MCF 10A (cell line): ENCODE results near the gene ACTR1A. TPM values are rescaled to one million over a fixed set of nuclear protein-coding genes. Genes with fewer than 3 reads are reported as not detected.
A peak's percentile ranks its signal among the peaks of the same experiment; 100 is the strongest.

Experiments used
- BruUV-seq: library from RNA; stranded (reverse); fragments of 400-500 nt; replicated peaks from 2 replicates; lab custom pipeline; 2021; lab: Mats Ljungman, UMichigan
- CTCF ChIA-PET: fragments of 300-600 bp; sonication (Branson Sonifier 250); formaldehyde crosslinking; extraction: SDS; loops from one replicate; lab custom pipeline; 2021; ENCODE audit warnings: antibody characterized with exemption, inconsistent platforms; lab: Yijun Ruan, JAX
- POLR2A ChIA-PET: fragments of 300-600, 350-650 bp; sonication (Branson Sonifier 250); formaldehyde crosslinking; extraction: SDS; loops from one replicate; lab custom pipeline; 2020; ENCODE audit warnings: antibody characterized with exemption, inconsistent platforms; lab: Yijun Ruan, JAX
- DNase-seq: peaks from one replicate; pipeline ENCODE4 v3.0.0-alpha.2; 2018; ENCODE audit not compliant: unreplicated experiment
- H3K27ac Mint-ChIP-seq: one replicate; pipeline ENCODE4 v1.8.0; 2022; ENCODE audit warnings: mild to moderate bottlenecking, low read depth, mixed read lengths; ENCODE audit not compliant: unreplicated experiment
- H3K27me3 Mint-ChIP-seq: one replicate; pipeline ENCODE4 v1.8.0; 2022; ENCODE audit warnings: mixed read lengths; ENCODE audit not compliant: insufficient read depth, unreplicated experiment
- H3K36me3 Mint-ChIP-seq: one replicate; pipeline ENCODE4 v1.8.0; 2022; ENCODE audit warnings: mild to moderate bottlenecking, moderate library complexity, mixed read lengths; ENCODE audit not compliant: insufficient read depth, unreplicated experiment
- H3K4me1 Mint-ChIP-seq: one replicate; pipeline ENCODE4 v1.8.0; 2022; ENCODE audit warnings: mixed read lengths; ENCODE audit not compliant: insufficient read depth, unreplicated experiment
- H3K4me3 Mint-ChIP-seq: one replicate; pipeline ENCODE4 v1.8.0; 2022; ENCODE audit warnings: mild to moderate bottlenecking, moderate library complexity, mixed read lengths; ENCODE audit not compliant: unreplicated experiment
- H3K9me3 Mint-ChIP-seq: one replicate; pipeline ENCODE4 v1.8.0; 2022; ENCODE audit warnings: mixed read lengths; ENCODE audit not compliant: unreplicated experiment
- CTCF ChIP-seq: fragments of 200-600 bp; IDR thresholded peaks from one replicate; pipeline ENCODE4 v1.8.0; 2022; ENCODE audit warnings: antibody characterized with exemption, mild to moderate bottlenecking; ENCODE audit not compliant: unreplicated experiment
- intact Hi-C: fragments of 100-400 bp; cut with micrococcal nuclease; formaldehyde crosslinking; loops from 2 replicates; pipeline ENCODE4 v1.14.1; 2022
- total RNA-seq: library from RNA; stranded (reverse); gene quantifications from 2 replicates; pipeline ENCODE4 v1.2.3, GENCODE V29; 2022

ACTR1A gene
- total RNA-seq, 1 experiment from 2014 or later: 60.1 TPM

GRCh38 chr10:102450124-102450373 is 52.5 kb downstream of the ACTR1A start:
- Mint-ChIP-seq H3K36me3 (peaks cover 23% of the 10 kb centered on the region), H3K27me3 (no peaks in the 10 kb centered on the region), H3K27ac (peak overlapping the region; percentile 63), H3K9me3 (no peaks in the 10 kb centered on the region), H3K4me1 (peaks cover 7% of the 10 kb centered on the region), H3K4me3 (peak overlapping the region; percentile 89)
- TSS peak; percentile 53 for BruUV-seq
- no peak for DNase-seq
- intact Hi-C loops: no loop called here
- ChIA-PET POLR2A (interaction anchor here (0.7 to 6.3 kb wide), 21 partner anchors 9 to 404 kb away, joined by 3 to 85 read pairs (median 5); partner anchors contain the start of genes ACTR1A, ARMH3, BORCS7 and CUEDC2), CTCF (interaction anchor here (0.5 to 1.8 kb wide), 9 partner anchors 11 to 221 kb away, joined by 3 to 9 read pairs (median 4); no protein-coding TSS in a partner anchor)
- TF ChIP-seq CTCF: no peak

GRCh38 chr10:102449321-102450123 is 53.0 kb downstream of the ACTR1A start:
- ChIA-PET POLR2A (interaction anchor here (0.8 to 6.3 kb wide), 14 partner anchors 9 to 341 kb away, joined by 3 to 85 read pairs (median 7); partner anchors contain the start of genes ACTR1A, CUEDC2, FBXL15 and NFKB2), CTCF (interaction anchor here (0.5 to 1.6 kb wide), 8 partner anchors 16 to 259 kb away, joined by 3 to 7 read pairs (median 4); no protein-coding TSS in a partner anchor)
- intact Hi-C loops: no loop called here
- no peak for TF ChIP-seq CTCF
- Mint-ChIP-seq H3K27me3 (no peaks in the 10 kb centered on the region), H3K27ac (peak overlapping the region; percentile 63), H3K36me3 (peaks cover 23% of the 10 kb centered on the region), H3K4me3 (peak overlapping the region; percentile 89), H3K4me1 (peaks cover 7% of the 10 kb centered on the region), H3K9me3 (no peaks in the 10 kb centered on the region)
- peak; percentile 89 for DNase-seq
- no TSS peak for BruUV-seq

- intact Hi-C loops: no loop called here
- no peak for DNase-seq
- no peaks in the 10 kb centered on the region for H3K9me3 Mint-ChIP-seq
- H3K4me1 Mint-ChIP-seq: no peaks in the 10 kb centered on the region
- CTCF ChIA-PET: interaction anchor here (0.6 to 1.2 kb wide), 2 partner anchors 23 to 604 kb away, joined by 3 to 4 read pairs; no protein-coding TSS in a partner anchor
- POLR2A ChIA-PET: no interaction called here
- BruUV-seq: no TSS peak
- H3K4me3 Mint-ChIP-seq: no peak overlapping the region
- H3K27me3 Mint-ChIP-seq: no peaks in the 10 kb centered on the region
- H3K27ac Mint-ChIP-seq: no peak overlapping the region
- TF ChIP-seq CTCF: no peak
- H3K36me3 Mint-ChIP-seq: no peaks in the 10 kb centered on the region
Observed at GRCh38 chr10:102444851-102445250, 57.7 kb downstream of the ACTR1A start.

DNA sequence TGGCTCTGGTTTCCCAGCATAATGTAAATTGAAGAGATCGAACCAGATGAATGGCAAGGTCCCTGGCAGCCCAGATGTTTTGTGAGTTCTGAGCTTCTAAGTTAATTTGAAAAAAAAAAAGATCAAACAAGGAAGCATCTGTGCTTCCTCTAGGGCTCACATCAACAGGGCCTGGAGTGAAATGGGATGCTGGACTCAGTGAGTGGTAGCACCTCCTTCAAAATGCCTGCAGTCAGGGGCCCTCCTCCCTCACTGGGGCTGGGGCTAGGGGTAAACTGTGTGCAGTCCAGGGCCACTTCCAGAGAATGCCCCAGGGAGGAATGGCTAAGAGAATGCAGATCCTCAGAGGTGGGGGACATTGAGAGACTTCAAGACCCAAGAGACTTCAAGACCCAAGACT is 64.1 kb downstream of the ACTR1A start:
- CTCF ChIA-PET: no interaction called here
- Mint-ChIP-seq H3K36me3 (no peaks in the 10 kb centered on the region), H3K4me1 (peaks cover 15% of the 10 kb centered on the region), H3K4me3 (no peak overlapping the region), H3K9me3 (no peaks in the 10 kb centered on the region), H3K27me3 (no peaks in the 10 kb centered on the region), H3K27ac (no peak overlapping the region)
- intact Hi-C loops: no loop called here
- no TSS peak for BruUV-seq
- DNase-seq: no peak
- TF ChIP-seq CTCF: no peak
- POLR2A ChIA-PET: no interaction called here
